Prostate gland (tissue), 2 donors: ENCODE measurements around the gene SNX6. TPM values are rescaled to one million over a fixed set of nuclear protein-coding genes. Genes with fewer than 3 reads are reported as not detected.
"Not testable (repeated sequence)": the region's sequence is repeated elsewhere in the genome, so short reads cannot be mapped to it uniquely, and the experiment has no call there.

ENCODE experiments used
- DNase-seq: peaks from one replicate; pipeline ENCODE4 v3.0.0-alpha.2; 2019; ENCODE audit warnings: low spot score
- H3K27ac ChIP-seq, 2 donors: fragments of 200-600 bp; sonication (generic); 2 replicates each; pipeline ENCODE4 v1.5.1; 2017 to 2019
- H3K27me3 ChIP-seq: fragments of 200-600 bp; sonication (generic); replicated peaks from 2 replicates; pipeline ENCODE4 v1.5.1; 2019; ENCODE audit not compliant: insufficient read depth
- H3K36me3 ChIP-seq, 2 donors: fragments of 200-600 bp; sonication (generic); 1 replicate in 1 of 2; 2 replicates in 1 of 2; pipeline versions ENCODE4 v1.5.1 to v1.8.1; 2017 to 2019
- H3K4me1 ChIP-seq: fragments of 200-600 bp; sonication (generic); replicated peaks from 2 replicates; pipeline ENCODE4 v1.5.1; 2019
- H3K4me3 ChIP-seq, 2 donors: fragments of 200-600 bp; sonication (generic); 2 replicates each; pipeline ENCODE4 v1.5.1; 2017 to 2019
- H3K9me3 ChIP-seq: fragments of 200-600 bp; sonication (generic); 2 replicates; pipeline ENCODE4 v1.5.1; 2017
- CTCF ChIP-seq, 4 experiments: fragments of 200-600 bp in 2 of 4; fragments of 450-650 bp in 2 of 4; sonication (generic) in 2 of 4; IDR thresholded peaks; 1 replicate in 3 of 4; 2 replicates in 1 of 4; pipeline ENCODE4 v1.5.1; 2016 to 2019; ENCODE audit warnings: antibody characterized with exemption in 4 of 4, mild to moderate bottlenecking in 2 of 4, moderate library complexity in 2 of 4
- POLR2A ChIP-seq: fragments of 450-650 bp; IDR thresholded peaks from one replicate; pipeline ENCODE4 v1.6.1; 2016; ENCODE audit warnings: antibody characterized with exemption, mild to moderate bottlenecking
- POLR2AphosphoS5 ChIP-seq: sonication (generic); formaldehyde crosslinking; IDR thresholded peaks from one replicate; pipeline ENCODE4 v1.6.1; 2017; ENCODE audit warnings: antibody characterized with exemption
- WGBS: methylation state at CpG from one replicate; pipeline ENCODE4 v1.1.5; 2018; 5-methylcytosine and 5-hydroxymethylcytosine counted together
- intact Hi-C: fragments of 100-400 bp; cut with DNase I; formaldehyde crosslinking; loops from one replicate; pipeline ENCODE4 v1.14.2; 2022
- total RNA-seq, 2 donors: library from RNA; depleted of rRNA; stranded (reverse); fragments of >200 nt; gene quantifications; one replicate each; pipeline ENCODE4 v1.1.0, GENCODE V29; 2016

SNX6 gene
- total RNA-seq, 2 donors from 2014 or later, result 116 to 128 TPM

- TF ChIP-seq CTCF (IDR thresholded peaks at IDR 0.05) (no peak), POLR2A (no peak), POLR2AphosphoS5 (no peak)
- intact Hi-C loops, result no loop called here
- no peaks in the 10 kb centered on the region for H3K4me1 ChIP-seq
- no peak overlapping the region for H3K4me3 ChIP-seq
- H3K36me3 ChIP-seq, result peaks cover 0 to 3% of the 10 kb centered on the region in 2 donors
- no peak overlapping the region for H3K27ac ChIP-seq
- H3K27me3 ChIP-seq, result no peaks in the 10 kb centered on the region
- H3K9me3 ChIP-seq, result no peaks in the 10 kb centered on the region
- DNase-seq, result no peak
- 94% methylated on average over 3 of the region's 3 CpGs for WGBS
These were observed 58.2 kb downstream of the SNX6 start for GRCh38 chr14:34571771-34572170.

- peaks cover 0 to 3% of the 10 kb centered on the region in 2 donors for H3K36me3 ChIP-seq
- TF ChIP-seq POLR2AphosphoS5 (no peak), POLR2A (no peak), CTCF (IDR thresholded peaks at IDR 0.05) (no peak)
- no peak overlapping the region for H3K27ac ChIP-seq
- H3K27me3 ChIP-seq, result no peaks in the 10 kb centered on the region
- DNase-seq, result no peak
- H3K4me3 ChIP-seq, result no peak overlapping the region
- intact Hi-C loops, result no loop called here
- no peaks in the 10 kb centered on the region for H3K9me3 ChIP-seq
- no peaks in the 10 kb centered on the region for H3K4me1 ChIP-seq
- 95% methylated on average over 4 of the region's 4 CpGs for WGBS
These were observed 60.2 kb downstream of the SNX6 start for GRCh38 chr14:34569750-34570149.

- no peak for TF ChIP-seq POLR2AphosphoS5
- no peak for TF ChIP-seq CTCF (IDR thresholded peaks at IDR 0.05)
- TF ChIP-seq POLR2A, result no peak
- intact Hi-C loops, result no loop called here
- no peaks in the 10 kb centered on the region for H3K9me3 ChIP-seq
- no peak overlapping the region for H3K4me3 ChIP-seq
- no peak for DNase-seq
- peaks cover 0 to 3% of the 10 kb centered on the region in 2 donors for H3K36me3 ChIP-seq
- 92% methylated on average over 13 of the region's 13 CpGs for WGBS
- H3K27me3 ChIP-seq, result no peaks in the 10 kb centered on the region
- no peaks in the 10 kb centered on the region for H3K4me1 ChIP-seq
- H3K27ac ChIP-seq, result no peak overlapping the region
These were observed 61.1 kb downstream of the SNX6 start for GRCh38 chr14:34568803-34569202.

GRCh38 chr14:34562776-34563150 is 67.2 kb downstream of the SNX6 start:
- TF ChIP-seq POLR2AphosphoS5 (no peak), POLR2A (no peak), CTCF (IDR thresholded peaks at IDR 0.05) (no peak)
- no peaks in the 10 kb centered on the region for H3K27me3 ChIP-seq
- no peak overlapping the region for H3K27ac ChIP-seq
- intact Hi-C loops, result no loop called here
- no peak overlapping the region for H3K4me3 ChIP-seq
- DNase-seq, result no peak
- 88% methylated on average over 8 of the region's 8 CpGs for WGBS
- no peaks in the 10 kb centered on the region for H3K9me3 ChIP-seq
- peaks cover 0 to 3% of the 10 kb centered on the region in 2 donors for H3K36me3 ChIP-seq
- H3K4me1 ChIP-seq, result no peaks in the 10 kb centered on the region

- H3K27ac ChIP-seq, DNase-seq, H3K9me3 ChIP-seq, intact Hi-C loops, H3K27me3 ChIP-seq, H3K4me3 ChIP-seq, H3K36me3 ChIP-seq, H3K4me1 ChIP-seq: not testable (repeated sequence)
- WGBS, result 89% methylated on average over 8 of the region's 8 CpGs
These were observed 67.7 kb downstream of the SNX6 start for GRCh38 chr14:34562037-34562775.

- H3K9me3 ChIP-seq, H3K36me3 ChIP-seq, H3K27ac ChIP-seq, H3K4me1 ChIP-seq, intact Hi-C loops, DNase-seq, H3K27me3 ChIP-seq, H3K4me3 ChIP-seq: not testable (repeated sequence)
- WGBS, result no CpG with 5 or more reads among the region's 35 CpGs
These were observed 73.5 kb downstream of the SNX6 start for GRCh38 chr14:34556498-34556829.

GRCh38 chr14:34555583-34556497 is 74.1 kb downstream of the SNX6 start:
- H3K27me3 ChIP-seq, H3K4me1 ChIP-seq, H3K4me3 ChIP-seq, H3K27ac ChIP-seq, DNase-seq, intact Hi-C loops, H3K36me3 ChIP-seq, H3K9me3 ChIP-seq: not testable (repeated sequence)
- WGBS, result no CpG with 5 or more reads among the region's 49 CpGs
